HepG2 (cell line): Measurements from ENCODE around the gene SOX12. TPM values are rescaled to one million over a fixed set of nuclear protein-coding genes. Genes with fewer than 3 reads are reported as not detected.

Experiments used
- IKZF1 ChIP-seq: fragments of 450-650 bp; IDR thresholded peaks from 2 replicates; pipeline ENCODE4 v1.7.1; 2016
- KLF9 ChIP-seq: IDR thresholded peaks from 2 replicates; pipeline ENCODE4 v1.6.1; 2016; ENCODE audit warnings: low read depth
- MIXL1 ChIP-seq: IDR thresholded peaks from 2 replicates; pipeline ENCODE4 v1.6.1; 2016
- RNF2 ChIP-seq: fragments of 450-650 bp; conservative IDR thresholded peaks from 2 replicates; pipeline ENCODE4 v1.6.1; 2016; ENCODE audit warnings: low read depth
- SIX1 ChIP-seq: sonication (generic); formaldehyde crosslinking; IDR thresholded peaks from 2 replicates; pipeline ENCODE4 v1.4.0; 2020; ENCODE audit warnings: missing genetic modification reagents, borderline replicate concordance
- SMAD1 ChIP-seq: sonication (generic); formaldehyde crosslinking; IDR thresholded peaks from 2 replicates; pipeline ENCODE4 v1.4.0; 2020; ENCODE audit warnings: missing genetic modification reagents, low read depth, mild to moderate bottlenecking, borderline replicate concordance
- TEF ChIP-seq: sonication (generic); formaldehyde crosslinking; IDR thresholded peaks from 2 replicates; pipeline ENCODE4 v1.5.0; 2020; ENCODE audit warnings: missing genetic modification reagents
- TRIM22 ChIP-seq: fragments of 450-650 bp; IDR thresholded peaks from 2 replicates; pipeline ENCODE4 v1.6.1; 2017
- UBTF ChIP-seq: sonication (generic); formaldehyde crosslinking; IDR thresholded peaks from 2 replicates; pipeline ENCODE4 v1.4.0; 2020; ENCODE audit warnings: mild to moderate bottlenecking, missing genetic modification reagents
- USF2 ChIP-seq, 2 experiments: sonication (generic) in 1 of 2; formaldehyde crosslinking in 1 of 2; IDR thresholded peaks; 2 replicates each; pipeline versions ENCODE4 v1.5.1 to v1.6.1; 2011 to 2020; ENCODE audit warnings: borderline replicate concordance in 1 of 2, low read depth in 1 of 2, low read length in 1 of 2, mild to moderate bottlenecking in 1 of 2, missing genetic modification reagents in 1 of 2, moderate library complexity in 1 of 2
- ZC3H13 ChIP-seq: sonication (generic); formaldehyde crosslinking; IDR thresholded peaks from 2 replicates; pipeline ENCODE4 v1.8.1; 2023; ENCODE audit warnings: mild to moderate bottlenecking, missing genetic modification reagents, moderate library complexity
- ZFP37 ChIP-seq: sonication (generic); formaldehyde crosslinking; IDR thresholded peaks from 2 replicates; pipeline ENCODE4 v1.4.0; 2020; ENCODE audit warnings: missing genetic modification reagents, borderline replicate concordance
- ZKSCAN1 ChIP-seq: fragments of 150-350 bp; IDR thresholded peaks from 2 replicates; pipeline ENCODE4 v1.6.1; 2014; ENCODE audit warnings: low read length
- ZNF567 ChIP-seq: sonication (generic); formaldehyde crosslinking; IDR thresholded peaks from 2 replicates; pipeline ENCODE4 v1.8.1; 2023; ENCODE audit warnings: mild to moderate bottlenecking, missing genetic modification reagents, borderline replicate concordance
- ZNF577 ChIP-seq: sonication (generic); formaldehyde crosslinking; IDR thresholded peaks from 2 replicates; pipeline ENCODE4 v1.4.0; 2020; ENCODE audit warnings: mild to moderate bottlenecking, low read depth, missing genetic modification reagents, borderline replicate concordance
- ZNF850 ChIP-seq: sonication (generic); formaldehyde crosslinking; conservative IDR thresholded peaks from 2 replicates; pipeline ENCODE4 v1.9.0; 2021; ENCODE audit warnings: mild to moderate bottlenecking, missing genetic modification reagents
- polyA plus RNA-seq, 8 experiments: library from polyadenylated mRNA; depleted of rRNA in 3 of 8; stranded (reverse) in 7 of 8; unstranded in 1 of 8; fragments of >200 nt; fragmentation: Illumina TruSeq in 4 of 8; extraction: Trizol in 4 of 8; gene quantifications; 2 replicates each; pipeline versions ENCODE4 v1.2.1 to v1.2.3, GENCODE V29; 2011 to 2016; ENCODE audit warnings: low read depth in 4 of 8, missing spikeins in 1 of 8, mixed read lengths in 1 of 8; ENCODE audit not compliant: insufficient read depth in 1 of 8
- total RNA-seq, 5 experiments: library from RNA; depleted of rRNA; stranded (reverse); fragments of >200 nt; fragmentation: Illumina TruSeq; extraction: Trizol; gene quantifications; 2 replicates each; pipeline ENCODE4 v1.2.3, GENCODE V29; 2016; ENCODE audit warnings: low read depth in 1 of 5
- TF ChIP-seq, protein P1 (sequence below): sonication (generic); formaldehyde crosslinking; IDR thresholded peaks from 2 replicates; pipeline ENCODE4 v1.4.0; 2020; ENCODE audit warnings: missing genetic modification reagents
- TF ChIP-seq, protein P2 (sequence below): sonication (generic); formaldehyde crosslinking; IDR thresholded peaks from 2 replicates; pipeline ENCODE4 v1.5.0; 2020; ENCODE audit warnings: missing genetic modification reagents

The SOX12 gene
- total and polyA plus RNA-seq, 2 of the 13 experiments (the other 11 are each of a cell fraction or from before 2014, with no cell fraction given): 10.0 to 18.7 TPM

DNA sequence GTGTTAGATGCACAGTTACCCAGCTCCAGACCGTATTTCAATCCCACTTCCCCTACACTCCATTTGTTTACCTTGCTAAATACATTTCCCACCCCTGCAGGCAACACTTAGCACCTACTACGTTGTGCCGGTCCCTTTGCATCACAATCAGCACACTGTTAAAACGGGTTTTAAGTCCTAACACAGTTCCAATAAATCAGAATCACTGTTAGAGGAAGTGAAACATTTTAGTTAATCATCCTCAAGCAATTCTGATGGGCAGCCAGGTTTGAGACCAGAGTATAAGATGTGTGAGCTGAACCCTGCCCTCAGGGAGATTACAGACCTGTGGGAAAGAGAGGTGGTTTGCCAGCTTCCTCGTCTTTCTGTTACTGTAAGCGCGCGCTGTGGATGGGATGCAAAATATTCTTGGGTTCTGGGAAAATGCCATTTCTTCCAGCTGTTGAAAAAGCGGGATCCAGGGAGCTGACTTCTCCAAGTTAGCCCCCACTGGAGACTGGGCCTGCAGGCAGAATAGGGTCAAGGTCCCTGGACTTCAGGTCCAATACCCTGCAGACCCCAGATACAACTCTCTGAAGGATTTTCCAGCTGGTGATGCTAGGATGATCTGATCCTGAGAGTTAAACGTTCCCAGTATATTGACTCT is 24.9 kb upstream of the SOX12 start (continued):
- TF ChIP-seq, protein P1, sequence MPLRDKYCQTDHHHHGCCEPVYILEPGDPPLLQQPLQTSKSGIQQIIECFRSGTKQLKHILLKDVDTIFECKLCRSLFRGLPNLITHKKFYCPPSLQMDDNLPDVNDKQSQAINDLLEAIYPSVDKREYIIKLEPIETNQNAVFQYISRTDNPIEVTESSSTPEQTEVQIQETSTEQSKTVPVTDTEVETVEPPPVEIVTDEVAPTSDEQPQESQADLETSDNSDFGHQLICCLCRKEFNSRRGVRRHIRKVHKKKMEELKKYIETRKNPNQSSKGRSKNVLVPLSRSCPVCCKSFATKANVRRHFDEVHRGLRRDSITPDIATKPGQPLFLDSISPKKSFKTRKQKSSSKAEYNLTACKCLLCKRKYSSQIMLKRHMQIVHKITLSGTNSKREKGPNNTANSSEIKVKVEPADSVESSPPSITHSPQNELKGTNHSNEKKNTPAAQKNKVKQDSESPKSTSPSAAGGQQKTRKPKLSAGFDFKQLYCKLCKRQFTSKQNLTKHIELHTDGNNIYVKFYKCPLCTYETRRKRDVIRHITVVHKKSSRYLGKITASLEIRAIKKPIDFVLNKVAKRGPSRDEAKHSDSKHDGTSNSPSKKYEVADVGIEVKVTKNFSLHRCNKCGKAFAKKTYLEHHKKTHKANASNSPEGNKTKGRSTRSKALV: no peak
- TF ChIP-seq UBTF (CRISPR knock-in tag) (no peak), MIXL1 (CRISPR knock-in tag) (no peak), SIX1 (CRISPR knock-in tag) (0 out of 2 replicates have a peak, but pooled peaks have one; percentile 23), ZNF850 (CRISPR knock-in tag) (no peak), RNF2 (no peak), ZC3H13 (peak; percentile 57; the same call in 1 of the 2 replicates), SMAD1 (CRISPR knock-in tag) (0 out of 2 replicates have a peak, but pooled peaks have one; percentile 6), ZFP37 (no peak), ZNF577 (no peak), TRIM22 (no peak), TEF (no peak), KLF9 (no peak), ZNF567 (CRISPR knock-in tag) (no peak), IKZF1 (no peak), ZKSCAN1 (peak; percentile 80), USF2 (IDR thresholded peaks at IDR 0.05; ENCODE audit: low read depth, low read length) (no peak), USF2 (CRISPR knock-in tag; IDR thresholded peaks at IDR 0.05; ENCODE audit: borderline replicate concordance) (no peak)
- TF ChIP-seq, protein P2, sequence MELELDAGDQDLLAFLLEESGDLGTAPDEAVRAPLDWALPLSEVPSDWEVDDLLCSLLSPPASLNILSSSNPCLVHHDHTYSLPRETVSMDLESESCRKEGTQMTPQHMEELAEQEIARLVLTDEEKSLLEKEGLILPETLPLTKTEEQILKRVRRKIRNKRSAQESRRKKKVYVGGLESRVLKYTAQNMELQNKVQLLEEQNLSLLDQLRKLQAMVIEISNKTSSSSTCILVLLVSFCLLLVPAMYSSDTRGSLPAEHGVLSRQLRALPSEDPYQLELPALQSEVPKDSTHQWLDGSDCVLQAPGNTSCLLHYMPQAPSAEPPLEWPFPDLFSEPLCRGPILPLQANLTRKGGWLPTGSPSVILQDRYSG (CRISPR knock-in tag): no peak
